Measurements from ENCODE around the gene ADGRL3.

DNA sequence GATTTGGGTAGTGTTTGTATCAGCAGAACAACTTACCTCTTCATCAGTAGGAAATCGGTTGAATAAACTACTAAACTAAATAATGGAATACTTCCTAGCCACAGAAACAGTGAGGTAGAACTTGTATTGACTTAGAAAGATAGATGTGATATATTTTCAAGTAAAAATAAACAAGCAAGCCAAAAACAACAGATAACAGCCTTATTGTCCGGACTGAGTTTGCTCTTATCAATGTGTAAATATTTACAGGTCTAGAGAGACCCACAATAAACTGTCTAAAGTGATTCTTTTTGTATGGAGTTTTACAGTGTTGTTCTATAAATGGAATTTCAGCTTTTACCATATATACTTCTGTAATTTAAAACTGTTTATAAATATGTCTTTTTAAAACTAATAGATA lies 721.8 kb downstream of the ADGRL3 start:
- TF ChIP-seq YY1 (IDR thresholded peaks at IDR 0.05) (no peak), GABPA (IDR thresholded peaks at IDR 0.05 in 1 of 2, conservative IDR thresholded peaks at IDR 0.05 in 1 of 2) (no peak)
- TF ChIP-seq, protein P1, sequence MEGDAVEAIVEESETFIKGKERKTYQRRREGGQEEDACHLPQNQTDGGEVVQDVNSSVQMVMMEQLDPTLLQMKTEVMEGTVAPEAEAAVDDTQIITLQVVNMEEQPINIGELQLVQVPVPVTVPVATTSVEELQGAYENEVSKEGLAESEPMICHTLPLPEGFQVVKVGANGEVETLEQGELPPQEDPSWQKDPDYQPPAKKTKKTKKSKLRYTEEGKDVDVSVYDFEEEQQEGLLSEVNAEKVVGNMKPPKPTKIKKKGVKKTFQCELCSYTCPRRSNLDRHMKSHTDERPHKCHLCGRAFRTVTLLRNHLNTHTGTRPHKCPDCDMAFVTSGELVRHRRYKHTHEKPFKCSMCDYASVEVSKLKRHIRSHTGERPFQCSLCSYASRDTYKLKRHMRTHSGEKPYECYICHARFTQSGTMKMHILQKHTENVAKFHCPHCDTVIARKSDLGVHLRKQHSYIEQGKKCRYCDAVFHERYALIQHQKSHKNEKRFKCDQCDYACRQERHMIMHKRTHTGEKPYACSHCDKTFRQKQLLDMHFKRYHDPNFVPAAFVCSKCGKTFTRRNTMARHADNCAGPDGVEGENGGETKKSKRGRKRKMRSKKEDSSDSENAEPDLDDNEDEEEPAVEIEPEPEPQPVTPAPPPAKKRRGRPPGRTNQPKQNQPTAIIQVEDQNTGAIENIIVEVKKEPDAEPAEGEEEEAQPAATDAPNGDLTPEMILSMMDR (IDR thresholded peaks at IDR 0.05; ENCODE audit: low read depth, low read length, missing input control): no peak

All from liver (tissue), 3 donors.